ENCODE results near the gene RPLP2.
A peak's percentile ranks its signal among the peaks of the same experiment; 100 is the strongest.

RPLP2 gene

DNA sequence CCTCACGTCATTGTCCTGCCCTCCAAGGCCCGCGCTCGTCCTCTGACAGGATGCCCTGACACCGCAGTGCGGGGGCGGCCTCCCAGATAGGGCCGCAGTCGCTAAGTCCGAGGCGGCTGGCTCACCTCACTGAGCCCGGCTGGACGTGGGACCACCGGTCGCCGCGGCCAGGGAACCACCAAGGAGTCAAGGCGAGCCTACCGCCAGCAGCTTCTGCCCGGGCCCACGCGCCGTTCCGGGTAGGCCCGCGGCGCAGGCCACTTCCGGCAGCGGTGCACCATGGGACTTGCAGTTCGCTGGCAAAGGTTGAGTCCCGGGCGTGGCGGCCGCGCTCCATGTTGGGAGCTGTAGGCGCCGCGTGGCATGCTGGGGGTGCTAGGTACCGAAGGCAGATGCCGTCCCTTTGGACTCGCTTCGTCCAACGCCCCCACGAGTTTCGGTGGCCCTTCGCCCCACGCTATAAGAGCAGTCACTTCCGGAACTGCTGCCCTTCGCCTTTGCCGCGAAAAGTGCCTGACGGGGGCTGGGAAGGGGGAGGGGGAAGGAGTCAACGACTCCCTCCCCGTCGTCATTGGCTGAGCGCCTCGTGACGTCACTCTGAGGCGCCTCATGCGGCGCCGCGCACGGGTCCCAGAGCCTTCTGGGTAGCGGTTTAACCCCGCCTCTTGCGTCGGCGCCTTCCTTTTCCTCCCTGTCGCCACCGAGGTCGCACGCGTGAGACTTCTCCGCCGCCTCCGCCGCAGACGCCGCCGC, at the start of gene RPLP2:
Gene RPLP2 (plus strand): TSS at position 681 of the 753 bp plus-strand sequence. CDS start 268 bp downstream, outside the sequence.
- no peaks in the 10 kb centered on the region for H3K9me3 ChIP-seq
- H4K20me1 ChIP-seq = peaks cover 48% of the 10 kb centered on the region
- peak within 1 kb of the TSS; percentile 100 for H3K4me3 ChIP-seq
- peak within 1 kb of the TSS; percentile 100 for H3K27ac ChIP-seq
- peaks cover 37% of the 10 kb centered on the region for H3K36me3 ChIP-seq
- no peaks in the 10 kb centered on the region for H3K27me3 ChIP-seq
- TF ChIP-seq Cebpa-rat (IDR thresholded peaks at IDR 0.05) = no peak
- peak within 1 kb of the TSS; percentile 96 for H3K4me2 ChIP-seq
- peak within 1 kb of the TSS; percentile 100 for H3K9ac ChIP-seq
- peaks cover 60% of the 10 kb centered on the region for H3K4me1 ChIP-seq

DNA sequence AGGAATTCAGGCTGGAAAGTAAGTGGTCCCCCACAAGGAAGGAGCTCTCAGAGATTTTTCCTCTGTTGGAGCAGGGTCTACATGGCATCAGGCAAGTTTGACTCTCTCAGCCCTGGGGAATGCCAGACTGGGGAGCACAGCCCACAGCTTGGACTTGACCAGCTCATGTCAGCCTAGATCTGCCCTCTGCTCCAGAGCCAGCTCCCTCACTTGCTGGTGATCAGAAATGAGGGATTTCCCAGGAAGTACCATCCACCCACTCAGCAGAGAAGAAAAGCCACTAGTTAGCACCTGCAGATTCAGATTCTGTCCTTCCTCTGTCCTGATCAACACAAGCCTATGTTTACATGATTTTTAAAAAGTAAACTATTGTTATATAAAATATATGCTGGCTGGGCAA, 49.5 kb upstream of the RPLP2 start:
- peaks cover 69% of the 10 kb centered on the region for H4K20me1 ChIP-seq

DNA sequence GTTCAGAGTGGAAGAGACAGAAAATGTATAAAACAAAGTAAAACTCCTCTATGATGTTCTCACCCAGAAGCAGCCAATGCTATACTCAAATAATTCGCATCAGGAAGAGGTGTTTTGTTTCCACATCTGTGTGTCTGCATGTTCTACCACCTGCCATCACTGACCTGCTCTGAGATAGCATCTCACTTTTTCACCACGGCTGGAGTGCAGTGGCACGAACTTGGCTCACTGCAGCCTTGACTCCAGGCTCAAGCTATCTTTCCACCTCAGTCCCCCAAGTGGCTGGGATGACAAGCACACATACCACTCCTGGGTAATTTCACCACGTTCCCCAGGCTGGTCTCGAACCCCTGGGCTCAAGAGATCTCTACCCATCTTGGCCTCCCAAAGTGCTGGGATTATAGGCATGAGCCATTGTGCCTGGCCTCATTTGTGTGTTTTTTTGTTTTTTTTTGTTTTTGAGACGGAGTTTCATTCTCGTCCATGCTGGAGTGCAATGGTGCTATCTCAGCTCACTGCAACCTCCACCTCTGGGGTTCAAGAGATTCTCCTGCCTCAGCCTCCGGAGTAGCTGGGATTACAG, 48.1 kb upstream of the RPLP2 start:
- Histone ChIP-seq H3K9ac (no peak overlapping the region), H3K27ac (no peak overlapping the region), H3K36me3 (peaks cover 97% of the 10 kb centered on the region), H3K9me3 (no peaks in the 10 kb centered on the region), H4K20me1 (peaks cover 69% of the 10 kb centered on the region), H3K4me1 (no peaks in the 10 kb centered on the region), H3K4me2 (no peak overlapping the region), H3K4me3 (no peak overlapping the region), H3K27me3 (no peaks in the 10 kb centered on the region)
- TF ChIP-seq Cebpa-rat (IDR thresholded peaks at IDR 0.05) = no peak

More for the DNA sequence above, 49.5 kb upstream of the RPLP2 start:
- H3K36me3 ChIP-seq = peaks cover 97% of the 10 kb centered on the region
- no peaks in the 10 kb centered on the region for H3K27me3 ChIP-seq
- H3K9me3 ChIP-seq = no peaks in the 10 kb centered on the region
- no peak overlapping the region for H3K4me2 ChIP-seq
- no peak overlapping the region for H3K27ac ChIP-seq
- no peak overlapping the region for H3K9ac ChIP-seq
- no peaks in the 10 kb centered on the region for H3K4me1 ChIP-seq
- no peak for TF ChIP-seq Cebpa-rat (IDR thresholded peaks at IDR 0.05)
- no peak overlapping the region for H3K4me3 ChIP-seq

DNA sequence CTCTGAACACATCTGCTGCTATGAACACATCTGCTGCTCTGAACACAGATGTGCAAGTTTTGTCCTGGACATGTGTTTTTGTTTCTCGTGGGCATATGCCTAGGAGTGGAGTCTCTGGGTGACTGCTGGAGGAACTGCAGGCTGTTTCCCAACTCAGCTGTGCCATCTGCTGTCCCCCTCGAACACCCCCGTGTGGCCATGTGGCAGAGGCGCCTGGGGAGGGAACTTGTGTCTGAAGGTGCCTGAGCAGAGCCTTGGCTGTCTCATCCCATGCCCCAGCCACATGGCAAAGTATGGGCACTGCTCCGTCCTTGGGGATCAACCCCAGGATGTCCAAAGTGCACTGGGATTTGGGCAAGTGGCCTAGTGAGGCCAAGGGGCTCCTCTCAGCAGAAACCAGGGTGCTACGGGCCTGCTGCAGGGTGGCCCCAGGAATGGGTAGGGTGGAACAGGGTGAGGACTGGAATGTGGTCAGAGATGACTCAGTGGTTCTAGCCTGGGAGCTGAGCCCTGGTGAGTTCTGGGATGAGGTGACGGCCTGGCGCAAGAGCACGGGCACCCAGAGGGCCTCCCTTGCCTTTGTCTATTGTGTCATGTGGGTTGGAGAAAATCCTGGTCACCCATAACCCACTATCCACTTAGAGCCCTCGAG, 47.2 kb upstream of the RPLP2 start:
- Histone ChIP-seq H3K4me3 (no peak overlapping the region), H3K4me2 (no peak overlapping the region), H4K20me1 (peaks cover 69% of the 10 kb centered on the region), H3K27ac (no peak overlapping the region), H3K27me3 (no peaks in the 10 kb centered on the region), H3K9ac (peak overlapping the region; percentile 26; the same call in 1 of the 2 replicates), H3K9me3 (no peaks in the 10 kb centered on the region), H3K4me1 (no peaks in the 10 kb centered on the region), H3K36me3 (peaks cover 97% of the 10 kb centered on the region)
- TF ChIP-seq Cebpa-rat (IDR thresholded peaks at IDR 0.05) = no peak

DNA sequence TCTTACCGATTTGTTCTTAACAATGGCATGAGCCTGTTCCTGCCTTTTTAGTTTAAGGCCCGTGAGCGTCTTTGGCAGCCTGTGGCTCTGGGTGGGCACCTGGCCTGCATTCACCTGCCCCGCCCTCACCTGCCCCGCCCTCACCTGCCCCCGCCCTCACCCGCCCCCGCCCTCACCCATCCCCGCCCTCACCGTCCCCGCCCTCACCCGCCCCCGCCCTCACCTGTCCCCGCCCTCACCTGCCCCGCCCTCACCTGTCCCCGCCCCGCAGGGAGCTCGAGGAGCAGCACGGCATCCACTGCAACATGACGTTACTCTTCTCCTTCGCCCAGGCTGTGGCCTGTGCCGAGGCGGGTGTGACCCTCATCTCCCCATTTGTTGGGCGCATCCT, 46.7 kb upstream of the RPLP2 start:
- Histone ChIP-seq H3K27me3 (no peaks in the 10 kb centered on the region), H3K9me3 (no peaks in the 10 kb centered on the region), H3K27ac (no peak overlapping the region), H3K36me3 (peaks cover 96% of the 10 kb centered on the region), H3K9ac (no peak overlapping the region), H3K4me2 (no peak overlapping the region), H3K4me1 (no peaks in the 10 kb centered on the region), H3K4me3 (no peak overlapping the region), H4K20me1 (peaks cover 68% of the 10 kb centered on the region)
- no peak for TF ChIP-seq Cebpa-rat (IDR thresholded peaks at IDR 0.05)

DNA sequence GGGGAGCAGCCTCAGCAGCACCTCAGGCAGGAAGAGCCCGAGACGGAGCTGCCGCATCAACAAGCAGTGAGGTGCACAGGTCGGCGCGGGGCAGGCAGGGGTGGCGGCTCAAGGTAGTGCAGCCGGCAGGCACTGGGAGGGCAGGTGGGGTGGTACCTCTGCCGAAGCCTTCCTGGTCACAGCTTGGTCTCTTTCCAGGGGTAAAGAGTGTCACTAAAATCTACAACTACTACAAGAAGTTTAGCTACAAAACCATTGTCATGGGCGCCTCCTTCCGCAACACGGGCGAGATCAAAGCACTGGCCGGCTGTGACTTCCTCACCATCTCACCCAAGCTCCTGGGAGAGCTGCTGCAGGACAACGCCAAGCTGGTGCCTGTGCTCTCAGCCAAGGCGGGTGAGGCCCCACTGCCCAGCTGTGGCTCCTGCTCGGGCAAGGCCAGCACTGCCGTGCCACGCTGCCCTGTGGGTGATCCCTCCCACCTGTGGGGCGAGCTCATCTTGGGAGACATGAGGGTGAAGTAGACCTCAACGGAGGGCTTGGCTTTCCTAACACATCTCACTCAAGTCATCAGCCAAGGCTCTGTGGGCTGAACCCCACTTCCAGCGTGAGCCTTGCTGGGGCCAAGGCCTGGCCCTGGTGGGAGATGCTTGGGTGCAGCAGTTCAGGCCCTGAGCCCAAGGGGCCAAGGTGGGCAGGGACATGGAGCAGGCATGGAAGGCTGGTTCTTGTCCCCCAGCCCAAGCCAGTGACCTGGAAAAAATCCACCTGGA, 46.0 kb upstream of the RPLP2 start:
- peaks cover 74% of the 10 kb centered on the region for H4K20me1 ChIP-seq
- no peaks in the 10 kb centered on the region for H3K4me1 ChIP-seq
- no peaks in the 10 kb centered on the region for H3K9me3 ChIP-seq
- peaks cover 96% of the 10 kb centered on the region for H3K36me3 ChIP-seq
- no peak overlapping the region for H3K4me2 ChIP-seq
- no peak overlapping the region for H3K27ac ChIP-seq
- no peak overlapping the region for H3K4me3 ChIP-seq
- H3K9ac ChIP-seq = no peak overlapping the region
- no peaks in the 10 kb centered on the region for H3K27me3 ChIP-seq
- TF ChIP-seq Cebpa-rat (IDR thresholded peaks at IDR 0.05) = no peak

DNA sequence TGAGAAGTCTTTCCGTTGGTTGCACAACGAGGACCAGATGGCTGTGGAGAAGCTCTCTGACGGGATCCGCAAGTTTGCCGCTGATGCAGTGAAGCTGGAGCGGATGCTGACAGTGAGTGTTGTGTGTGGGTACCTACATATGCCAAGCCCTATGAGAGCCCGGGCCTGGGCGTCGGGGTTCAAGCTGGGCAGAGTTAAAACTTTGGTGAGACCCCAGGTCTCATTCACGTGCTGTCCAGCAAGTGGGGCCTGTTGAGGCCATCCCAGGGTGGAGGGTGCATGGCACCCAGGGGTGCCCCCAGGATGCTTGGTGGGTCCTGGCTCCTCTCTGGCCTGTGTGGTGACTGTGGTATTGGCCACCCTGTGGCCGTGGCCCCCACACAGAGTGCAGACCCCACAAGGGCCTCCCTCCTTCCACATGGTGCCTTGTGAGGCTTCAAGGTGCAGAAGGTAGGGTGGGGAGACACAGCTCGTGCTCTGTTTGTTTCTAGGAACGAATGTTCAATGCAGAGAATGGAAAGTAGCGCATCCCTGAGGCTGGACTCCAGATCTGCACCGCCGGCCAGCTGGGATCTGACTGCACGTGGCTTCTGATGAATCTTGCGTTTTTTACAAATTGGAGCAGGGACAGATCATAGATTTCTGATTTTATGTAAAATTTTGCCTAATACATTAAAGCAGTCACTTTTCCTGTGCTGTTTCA, 45.3 kb upstream of the RPLP2 start:
- no peaks in the 10 kb centered on the region for H3K27me3 ChIP-seq
- H3K4me1 ChIP-seq = no peaks in the 10 kb centered on the region
- no peak overlapping the region for H3K27ac ChIP-seq
- H3K9ac ChIP-seq = no peak overlapping the region
- no peak for TF ChIP-seq Cebpa-rat (IDR thresholded peaks at IDR 0.05)
- peaks cover 81% of the 10 kb centered on the region for H4K20me1 ChIP-seq
- H3K9me3 ChIP-seq = no peaks in the 10 kb centered on the region
- H3K36me3 ChIP-seq = peaks cover 95% of the 10 kb centered on the region
- no peak overlapping the region for H3K4me3 ChIP-seq
- no peak overlapping the region for H3K4me2 ChIP-seq

DNA sequence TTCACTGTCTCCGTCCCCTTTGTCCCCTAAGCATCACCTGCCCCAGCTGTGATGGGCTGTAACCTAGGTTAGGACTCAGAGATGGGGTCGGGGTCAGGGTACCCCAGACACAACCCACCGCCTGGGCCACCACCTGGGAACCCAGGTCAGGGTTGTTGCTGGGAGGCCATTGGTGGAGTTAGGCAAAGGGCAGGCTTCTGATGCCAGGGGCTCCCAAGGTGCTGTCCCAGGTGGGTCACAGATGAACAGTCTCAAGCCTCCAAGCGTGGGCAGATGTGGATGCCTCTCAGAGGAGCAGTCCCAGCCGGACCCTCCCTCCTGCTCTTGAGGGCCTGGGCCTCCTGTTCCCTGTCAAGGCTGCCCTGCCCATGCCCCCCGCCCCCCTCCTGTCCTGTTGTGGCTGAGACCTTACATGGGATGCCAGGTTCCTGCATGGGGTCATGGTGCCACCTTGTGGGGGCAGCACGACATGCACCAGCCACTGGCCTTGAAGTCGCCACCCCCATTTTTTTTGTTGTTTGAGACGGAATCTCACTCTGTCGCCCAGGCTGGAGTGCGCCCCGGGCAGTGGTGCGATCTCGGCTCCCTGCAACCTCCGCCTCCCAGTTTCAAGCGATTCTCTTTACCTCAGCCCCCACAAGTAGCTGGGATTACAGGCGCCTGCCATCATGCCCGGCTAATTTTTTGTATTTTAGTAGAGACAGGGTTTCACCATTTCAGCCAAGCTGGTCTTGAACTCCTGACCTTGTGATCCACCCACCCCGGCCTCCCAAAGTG, 44.6 kb upstream of the RPLP2 start:
- no peak overlapping the region for H3K27ac ChIP-seq
- H3K4me1 ChIP-seq = no peaks in the 10 kb centered on the region
- no peak overlapping the region for H3K4me3 ChIP-seq
- H3K9ac ChIP-seq = no peak overlapping the region
- TF ChIP-seq Cebpa-rat (IDR thresholded peaks at IDR 0.05) = no peak
- H3K36me3 ChIP-seq = peaks cover 94% of the 10 kb centered on the region
- no peak overlapping the region for H3K4me2 ChIP-seq
- H4K20me1 ChIP-seq = peaks cover 86% of the 10 kb centered on the region
- H3K9me3 ChIP-seq = no peaks in the 10 kb centered on the region
- H3K27me3 ChIP-seq = no peaks in the 10 kb centered on the region

DNA sequence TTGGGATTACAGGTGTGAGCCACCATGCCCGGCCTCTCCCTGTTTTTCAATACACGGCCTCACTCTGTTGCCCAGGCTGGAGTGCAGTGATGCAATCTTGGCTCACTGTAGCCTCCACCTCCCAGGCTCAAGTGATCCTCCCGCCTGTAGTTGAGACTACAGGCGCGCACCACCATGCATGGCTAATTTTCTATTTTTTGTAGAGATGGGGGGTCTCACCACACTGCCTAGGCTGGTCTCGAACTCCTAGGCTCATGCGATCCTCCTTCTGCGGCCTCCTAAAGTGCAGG, 44.0 kb upstream of the RPLP2 start:
- Histone ChIP-seq H3K9ac (no peak overlapping the region; the same call in 1 of the 2 replicates), H3K4me3 (no peak overlapping the region), H3K4me1 (no peaks in the 10 kb centered on the region), H3K27me3 (no peaks in the 10 kb centered on the region), H3K36me3 (peaks cover 94% of the 10 kb centered on the region), H3K9me3 (no peaks in the 10 kb centered on the region), H3K27ac (no peak overlapping the region), H3K4me2 (no peak overlapping the region), H4K20me1 (peaks cover 90% of the 10 kb centered on the region)
- no peak; the same call in 1 of the 2 replicates for TF ChIP-seq Cebpa-rat (IDR thresholded peaks at IDR 0.05)

All from BLaER1 (cell line).